Cardiac muscle cell (in vitro differentiated cells and primary cell): ENCODE data around the gene ALG12. TPM values are rescaled to one million over a fixed set of nuclear protein-coding genes. Genes with fewer than 3 reads are reported as not detected.

Experiments used
- DNase-seq, 2 donors: peaks; one replicate each; pipeline versions ENCODE4 v3.0.0 to v3.0.0-alpha.2; 2010 to 2017; ENCODE audit warnings: low read depth in 1 of 2, low spot score in 1 of 2
- H3K27ac ChIP-seq: fragments of 200-600 bp; sonication (generic); 2 replicates; pipeline ENCODE4 v1.5.1; 2016
- H3K27me3 ChIP-seq: fragments of 200-600 bp; sonication (generic); 2 replicates; pipeline ENCODE4 v1.6.0; 2016; ENCODE audit warnings: control low read depth
- H3K36me3 ChIP-seq: fragments of 200-600 bp; sonication (generic); 2 replicates; pipeline ENCODE4 v1.5.1; 2016; ENCODE audit warnings: control low read depth
- H3K4me1 ChIP-seq: fragments of 200-600 bp; sonication (generic); 2 replicates; pipeline ENCODE4 v1.8.1; 2017; ENCODE audit warnings: low read depth, mild to moderate bottlenecking, mixed run types
- H3K4me3 ChIP-seq: fragments of 200-600 bp; sonication (generic); 2 replicates; pipeline ENCODE4 v1.5.1; 2016; ENCODE audit warnings: mild to moderate bottlenecking
- H3K9me3 ChIP-seq: fragments of 200-600 bp; sonication (generic); 2 replicates; pipeline ENCODE4 v1.5.1; 2017; ENCODE audit warnings: low read depth, mild to moderate bottlenecking, control low read depth
- polyA plus RNA-seq: library from polyadenylated mRNA; unstranded; fragments of >200 nt; fragmentation: Nextera tagmentation; extraction: Ambion mirVana; gene quantifications from 2 replicates; pipeline ENCODE4 v1.2.1, GENCODE V29; 2016
- total RNA-seq: library from RNA; depleted of rRNA; stranded (reverse); fragments of >200 nt; gene quantifications from 2 replicates; pipeline ENCODE4 v1.2.3, GENCODE V29; 2016
- TF ChIP-seq, protein P1 (sequence below): IDR thresholded peaks from 2 replicates; pipeline ENCODE4 v1.5.1; 2012; ENCODE audit warnings: low read depth, mild to moderate bottlenecking, low read length

Gene ALG12
- total and polyA plus RNA-seq, 2 experiments from 2014 or later = 10.5 to 38.0 TPM

DNA sequence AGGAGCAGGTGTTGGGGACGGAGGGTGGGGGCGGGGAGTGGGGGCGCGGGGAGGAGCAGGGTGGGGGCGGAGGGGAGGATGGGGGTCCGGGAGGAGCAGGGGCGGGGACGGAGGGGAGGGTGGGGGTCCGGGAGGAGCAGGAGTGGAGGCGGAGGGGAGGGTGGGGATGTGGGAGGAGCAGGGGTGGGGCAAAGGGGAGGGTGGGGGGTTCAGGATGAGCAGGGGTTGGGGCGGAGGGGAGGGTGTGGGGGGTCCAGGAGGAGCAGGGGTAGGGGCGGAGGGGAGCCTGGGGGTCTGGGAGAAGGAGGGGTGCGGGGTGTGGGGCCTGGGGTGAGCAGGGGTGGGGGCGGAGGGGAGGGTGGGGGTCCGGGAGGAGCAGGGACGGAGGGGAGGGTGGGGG lies 17.3 kb upstream of the ALG12 start:
- Histone ChIP-seq H3K36me3 (no peaks in the 10 kb centered on the region), H3K4me1 (peaks cover 35% of the 10 kb centered on the region), H3K27me3 (no peaks in the 10 kb centered on the region), H3K9me3 (no peaks in the 10 kb centered on the region), H3K27ac (no peak overlapping the region), H3K4me3 (peak overlapping the region; percentile 16)
- TF ChIP-seq, protein P1, sequence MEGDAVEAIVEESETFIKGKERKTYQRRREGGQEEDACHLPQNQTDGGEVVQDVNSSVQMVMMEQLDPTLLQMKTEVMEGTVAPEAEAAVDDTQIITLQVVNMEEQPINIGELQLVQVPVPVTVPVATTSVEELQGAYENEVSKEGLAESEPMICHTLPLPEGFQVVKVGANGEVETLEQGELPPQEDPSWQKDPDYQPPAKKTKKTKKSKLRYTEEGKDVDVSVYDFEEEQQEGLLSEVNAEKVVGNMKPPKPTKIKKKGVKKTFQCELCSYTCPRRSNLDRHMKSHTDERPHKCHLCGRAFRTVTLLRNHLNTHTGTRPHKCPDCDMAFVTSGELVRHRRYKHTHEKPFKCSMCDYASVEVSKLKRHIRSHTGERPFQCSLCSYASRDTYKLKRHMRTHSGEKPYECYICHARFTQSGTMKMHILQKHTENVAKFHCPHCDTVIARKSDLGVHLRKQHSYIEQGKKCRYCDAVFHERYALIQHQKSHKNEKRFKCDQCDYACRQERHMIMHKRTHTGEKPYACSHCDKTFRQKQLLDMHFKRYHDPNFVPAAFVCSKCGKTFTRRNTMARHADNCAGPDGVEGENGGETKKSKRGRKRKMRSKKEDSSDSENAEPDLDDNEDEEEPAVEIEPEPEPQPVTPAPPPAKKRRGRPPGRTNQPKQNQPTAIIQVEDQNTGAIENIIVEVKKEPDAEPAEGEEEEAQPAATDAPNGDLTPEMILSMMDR = no peak
- DNase-seq = peak in 1 of 2 donors; percentile 74

DNA sequence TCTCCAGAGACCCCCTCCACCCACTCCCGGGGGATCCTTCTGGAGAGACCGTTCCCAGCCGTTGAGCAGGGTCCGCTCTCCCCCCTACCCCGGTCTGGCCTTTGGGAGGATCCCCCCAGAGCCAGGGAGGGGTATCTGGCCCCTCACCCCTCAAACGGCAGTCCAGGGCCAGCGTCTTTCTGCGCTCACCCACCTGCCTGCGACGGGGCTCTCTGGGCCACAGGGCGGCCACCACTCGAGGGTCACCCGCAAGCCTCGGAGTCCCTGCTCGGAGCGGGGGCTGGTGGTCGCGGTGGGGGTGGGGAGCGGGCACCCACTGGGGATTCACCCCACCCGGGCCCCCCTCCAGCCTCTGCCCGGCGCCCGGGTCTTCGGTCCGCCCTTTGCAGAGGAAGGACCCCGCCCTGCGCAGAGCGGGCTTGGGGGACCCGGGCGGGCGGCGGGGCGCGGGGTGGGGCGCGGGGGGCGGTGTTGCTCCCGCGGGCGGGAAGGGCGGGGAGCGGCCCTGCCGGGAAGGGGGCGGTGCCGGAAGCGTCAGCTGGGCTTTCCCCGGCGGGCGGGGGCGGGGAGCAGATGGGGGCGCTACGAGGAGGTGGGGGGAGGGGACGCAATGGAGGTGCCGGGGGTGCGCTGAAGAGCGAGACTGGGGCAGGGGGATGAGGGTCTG lies 16.8 kb upstream of the ALG12 start:
- Histone ChIP-seq H3K9me3 (no peaks in the 10 kb centered on the region), H3K4me3 (no peak overlapping the region), H3K27me3 (peaks cover 5% of the 10 kb centered on the region), H3K36me3 (no peaks in the 10 kb centered on the region), H3K27ac (peak overlapping the region; percentile 22), H3K4me1 (peaks cover 35% of the 10 kb centered on the region)
- TF ChIP-seq, protein P1 = no peak
- peak; percentile 54 to 79 for DNase-seq

DNA sequence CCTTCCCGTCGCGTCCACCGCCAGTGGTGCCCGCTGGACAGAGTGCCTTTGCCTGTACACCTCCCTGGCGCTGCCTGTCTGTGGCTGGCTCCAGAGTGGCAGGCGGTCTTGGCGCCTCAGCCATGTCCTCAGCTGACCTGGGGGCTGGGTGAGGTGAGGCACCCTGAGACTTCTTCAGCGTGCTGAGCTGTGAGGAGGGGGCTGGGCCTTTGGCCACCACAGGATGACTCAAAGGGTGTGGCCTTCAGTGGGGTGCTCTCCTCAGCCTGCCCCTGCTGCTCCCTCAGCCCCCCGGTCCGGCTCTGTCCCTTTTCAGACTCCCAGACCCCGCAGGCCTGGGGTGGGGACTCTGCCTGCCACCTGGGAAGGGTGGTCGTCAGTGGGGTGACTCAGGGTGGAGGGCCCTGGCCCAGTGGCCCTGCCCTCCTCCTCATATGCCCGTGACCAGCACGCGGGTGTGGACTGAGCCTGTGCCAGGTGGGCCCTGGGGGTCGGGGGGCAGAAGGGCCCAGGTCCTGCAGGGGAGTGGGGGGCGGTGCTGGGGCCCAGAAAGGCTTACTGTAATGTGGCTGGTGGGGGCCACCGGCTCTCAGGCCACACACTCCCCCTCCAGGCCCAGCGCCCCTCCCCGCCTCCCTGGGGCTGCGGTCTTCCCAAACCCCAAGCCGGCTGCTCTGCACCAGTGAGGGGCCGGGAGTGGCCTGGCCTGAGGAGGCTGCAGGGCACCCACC lies 16.1 kb upstream of the ALG12 start:
- Histone ChIP-seq H3K27me3 (peaks cover 10% of the 10 kb centered on the region), H3K36me3 (no peaks in the 10 kb centered on the region), H3K4me1 (peaks cover 35% of the 10 kb centered on the region), H3K4me3 (no peak overlapping the region), H3K9me3 (no peaks in the 10 kb centered on the region), H3K27ac (peak overlapping the region; percentile 67)
- TF ChIP-seq, protein P1 = no peak
- DNase-seq = no peak

DNA sequence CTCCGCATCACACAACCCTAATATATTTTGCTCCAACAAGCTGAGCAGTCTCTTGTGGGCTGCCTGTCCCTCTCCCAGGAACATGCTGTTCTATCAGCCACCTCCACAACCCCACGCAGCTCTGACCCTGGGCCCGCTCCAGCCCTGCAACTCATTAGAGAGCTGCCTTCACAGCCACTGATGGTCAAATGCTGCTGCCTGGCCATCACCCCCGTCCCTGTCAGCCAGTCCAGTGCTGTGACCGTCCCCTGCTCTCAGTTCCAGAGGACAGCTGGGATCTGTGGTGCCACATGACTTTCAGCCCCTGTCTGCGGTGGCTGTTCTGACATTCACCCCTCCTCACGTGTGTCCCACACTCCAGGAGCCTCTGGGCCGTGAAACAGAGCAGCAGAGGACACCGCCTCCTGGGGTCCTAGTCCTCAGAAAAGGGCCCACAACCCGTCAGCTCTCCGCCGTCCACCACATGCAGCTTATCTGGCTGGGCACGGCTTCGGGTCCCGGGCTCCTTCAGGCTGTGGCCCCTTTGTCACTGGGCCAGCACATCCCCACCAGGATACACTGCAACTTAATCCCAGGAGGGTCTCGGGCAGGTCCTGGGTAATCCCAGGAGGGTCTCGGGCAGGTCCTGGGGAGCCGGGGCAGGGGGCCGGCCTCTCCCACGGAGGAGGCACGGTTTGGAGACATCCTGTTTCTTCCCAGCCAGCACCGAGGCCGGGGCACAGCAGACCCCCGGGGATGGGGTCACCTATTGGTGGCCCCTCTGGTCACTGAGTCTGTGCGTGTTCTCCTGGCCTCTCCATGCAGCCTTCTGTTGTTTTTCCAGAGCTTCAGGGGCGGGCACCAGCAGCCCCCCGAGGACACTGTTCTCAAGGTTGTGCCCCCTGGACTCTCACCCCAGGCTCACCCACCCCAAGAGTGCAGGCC lies 15.3 kb upstream of the ALG12 start:
- no peaks in the 10 kb centered on the region for H3K36me3 ChIP-seq
- no peaks in the 10 kb centered on the region for H3K9me3 ChIP-seq
- no peak for DNase-seq
- H3K4me3 ChIP-seq = no peak overlapping the region
- H3K27me3 ChIP-seq = peaks cover 17% of the 10 kb centered on the region
- peaks cover 35% of the 10 kb centered on the region for H3K4me1 ChIP-seq
- peak overlapping the region; percentile 67 for H3K27ac ChIP-seq
- TF ChIP-seq, protein P1 = no peak

DNA sequence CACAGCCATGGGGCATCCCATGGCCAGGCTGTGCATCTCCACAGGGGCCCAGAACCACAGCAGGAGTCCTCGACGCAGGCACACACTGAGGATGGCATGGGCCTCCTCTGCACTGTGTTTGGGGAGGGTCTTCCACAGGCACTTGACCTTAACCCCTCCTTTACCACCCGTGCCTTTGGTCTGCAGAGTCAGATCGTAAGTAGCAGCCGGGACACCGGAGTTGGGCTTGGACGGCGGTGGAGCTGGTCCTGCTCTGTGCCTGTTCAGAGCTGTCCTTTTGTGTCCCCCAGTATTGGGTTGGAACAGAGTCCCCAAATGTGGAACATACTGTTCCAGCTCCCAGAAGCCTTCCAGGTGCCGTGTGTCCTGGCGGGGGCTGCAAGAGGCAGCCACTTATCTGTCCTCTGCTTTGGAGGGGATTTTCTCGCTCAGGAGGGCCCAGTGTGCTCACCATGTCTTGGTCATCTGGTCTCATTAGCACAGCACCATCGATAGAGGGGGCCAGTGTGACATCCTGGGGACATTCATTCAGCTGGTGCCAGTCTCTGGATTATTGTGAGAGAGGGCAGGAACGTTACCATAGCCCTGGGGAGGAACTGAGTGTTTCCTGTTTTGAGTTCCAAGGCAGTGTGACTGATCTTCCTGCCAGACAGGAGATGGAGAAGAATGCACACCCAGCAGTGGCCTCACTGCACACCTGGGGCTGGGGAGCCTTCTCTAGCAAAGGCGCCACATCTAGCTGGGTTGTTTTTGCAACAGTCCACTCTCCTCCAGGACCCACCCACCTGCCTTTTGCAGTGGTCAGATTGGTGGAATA lies 12.6 kb upstream of the ALG12 start:
- TF ChIP-seq, protein P1 = peak; percentile 43
- peak; percentile 59 to 87 for DNase-seq
- peaks cover 10% of the 10 kb centered on the region for H3K4me1 ChIP-seq
- no peak overlapping the region for H3K27ac ChIP-seq
- H3K9me3 ChIP-seq = no peaks in the 10 kb centered on the region
- no peaks in the 10 kb centered on the region for H3K36me3 ChIP-seq
- no peak overlapping the region for H3K4me3 ChIP-seq
- H3K27me3 ChIP-seq = peaks cover 17% of the 10 kb centered on the region
